GM19351 (cell line): Measurements from ENCODE around the gene ABHD12.
"Not testable (repeated sequence)": the region's sequence is repeated elsewhere in the genome, so short reads cannot be mapped to it uniquely, and the experiment has no call there.

Source experiments
- ATAC-seq: cut with Tn5 transposase; IDR thresholded peaks from one replicate; pipeline ENCODE4 v1.9.1; 2021; ENCODE audit warnings: mild to moderate bottlenecking, moderate library complexity; ENCODE audit not compliant: unreplicated experiment

The ABHD12 gene

GRCh38 chr20:25355011-25355595, 35.5 kb downstream of the ABHD12 start:
- ATAC-seq, result no peak

- no peak for ATAC-seq
Observed at GRCh38 chr20:25353747-25354705, 36.6 kb downstream of the ABHD12 start.

- no peak for ATAC-seq
Observed at GRCh38 chr20:25353353-25353746, 37.3 kb downstream of the ABHD12 start.

- no peak for ATAC-seq
Observed at GRCh38 chr20:25352746-25353145, 37.9 kb downstream of the ABHD12 start.

GRCh38 chr20:25351024-25351360, 39.6 kb downstream of the ABHD12 start:
- no peak for ATAC-seq

- ATAC-seq, result no peak
Observed at GRCh38 chr20:25346349-25346748, 44.3 kb downstream of the ABHD12 start.

- no peak for ATAC-seq
Observed at GRCh38 chr20:25345721-25346120, 44.9 kb downstream of the ABHD12 start.

GRCh38 chr20:25344634-25345033, 46.0 kb downstream of the ABHD12 start:
- no peak for ATAC-seq

GRCh38 chr20:25341716-25342680, 48.6 kb downstream of the ABHD12 start:
- no peak for ATAC-seq

GRCh38 chr20:25340380-25340779, 50.3 kb downstream of the ABHD12 start:
- ATAC-seq, result no peak

- no peak for ATAC-seq
Observed at GRCh38 chr20:25339608-25340007, 51.0 kb downstream of the ABHD12 start.

- no peak for ATAC-seq
Observed at GRCh38 chr20:25338112-25339023, 52.3 kb downstream of the ABHD12 start.

GRCh38 chr20:25336561-25337422, 53.8 kb downstream of the ABHD12 start:
- ATAC-seq, result no peak

- not testable (repeated sequence) for ATAC-seq
Observed at GRCh38 chr20:25334972-25335371, 55.7 kb downstream of the ABHD12 start.

- no peak for ATAC-seq
Observed at GRCh38 chr20:25328954-25329498, 61.6 kb downstream of the ABHD12 start.

GRCh38 chr20:25327521-25328235, 63.0 kb downstream of the ABHD12 start:
- no peak for ATAC-seq

GRCh38 chr20:25325997-25326396, 64.6 kb downstream of the ABHD12 start:
- ATAC-seq, result no peak

GRCh38 chr20:25325073-25325472, 65.6 kb downstream of the ABHD12 start:
- ATAC-seq, result no peak
